Stimulated activated CD8-positive, alpha-beta memory T cell treated with anti-CD3 and anti-CD28 coated beads, Interleukin-2, amount 100 ng/mL, for 48 hours (primary cell): ENCODE measurements around the gene ARF6.

Experiments used
- DNase-seq, 2 donors: peaks; one replicate each; pipeline ENCODE4 v3.0.0-alpha.2; 2020; ENCODE audit warnings: low read depth in 2 of 2

ARF6 gene

DNA sequence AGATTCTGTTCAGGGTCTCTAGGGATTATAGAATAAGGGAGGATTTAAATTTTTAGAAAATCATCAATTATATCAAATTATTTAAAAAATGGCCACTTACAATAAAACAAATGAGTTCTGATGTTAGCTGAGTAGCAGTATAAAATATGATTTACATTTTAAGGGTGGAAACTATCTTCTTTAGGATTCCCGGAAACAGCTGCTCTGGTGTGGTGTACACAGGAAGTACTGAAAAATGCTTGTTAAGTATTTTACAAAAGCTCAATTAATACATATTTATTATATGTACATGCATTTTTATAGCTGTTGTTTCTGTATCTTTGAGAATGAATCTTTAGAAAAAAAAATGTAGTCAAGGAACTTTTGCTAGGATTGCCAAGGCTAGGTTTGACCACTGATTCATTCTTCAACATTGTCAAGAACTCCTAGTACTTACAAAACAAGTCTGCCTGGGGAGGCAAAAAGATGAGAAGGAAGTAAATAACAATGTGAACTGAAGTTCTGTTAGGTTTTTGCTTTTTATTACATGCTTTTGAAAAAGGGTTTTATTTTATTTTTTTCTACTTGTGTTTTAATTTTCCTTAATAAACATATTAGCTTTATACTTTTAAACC is 48.0 kb downstream of the ARF6 start:
- DNase-seq: no peak

DNA sequence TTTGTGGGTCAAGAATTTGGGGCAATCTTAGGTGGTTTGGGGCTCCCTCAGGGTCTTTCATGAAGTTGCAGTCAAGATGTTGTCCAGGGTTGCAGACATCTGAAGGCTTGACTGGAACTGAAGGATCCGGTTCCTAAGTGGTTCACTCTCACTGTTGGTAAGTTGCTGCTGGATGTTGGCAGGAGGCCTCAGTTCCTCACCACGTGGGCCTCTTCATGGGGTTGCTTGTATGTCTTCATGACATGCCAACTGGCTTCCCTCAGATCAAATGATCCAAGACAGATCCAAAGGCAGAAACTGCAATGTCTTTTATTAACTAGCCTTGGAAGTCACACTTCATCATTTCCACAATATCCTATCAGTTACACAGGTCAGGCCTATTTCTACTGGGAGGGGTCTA is 49.2 kb downstream of the ARF6 start:
- DNase-seq: no peak

DNA sequence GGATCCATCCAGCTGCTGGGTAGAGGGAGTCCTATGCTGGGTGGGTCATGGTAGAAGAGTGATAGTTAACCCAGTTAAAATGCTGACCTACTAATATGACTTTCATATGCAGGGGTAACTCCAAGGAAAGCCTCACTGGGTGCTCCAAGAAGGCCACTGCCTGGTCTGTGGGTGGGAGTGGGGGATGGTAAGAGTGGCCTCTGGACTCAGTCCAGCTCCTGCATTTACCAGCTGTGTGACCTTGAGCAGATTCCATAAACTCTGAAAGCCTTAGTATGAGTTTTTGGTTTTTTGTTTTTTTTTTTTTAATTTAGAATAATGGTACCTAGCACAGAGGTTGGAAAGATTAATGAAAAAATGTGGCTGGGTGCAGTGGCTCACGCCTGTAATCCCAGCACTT is 51.6 kb downstream of the ARF6 start:
- DNase-seq: no peak

DNA sequence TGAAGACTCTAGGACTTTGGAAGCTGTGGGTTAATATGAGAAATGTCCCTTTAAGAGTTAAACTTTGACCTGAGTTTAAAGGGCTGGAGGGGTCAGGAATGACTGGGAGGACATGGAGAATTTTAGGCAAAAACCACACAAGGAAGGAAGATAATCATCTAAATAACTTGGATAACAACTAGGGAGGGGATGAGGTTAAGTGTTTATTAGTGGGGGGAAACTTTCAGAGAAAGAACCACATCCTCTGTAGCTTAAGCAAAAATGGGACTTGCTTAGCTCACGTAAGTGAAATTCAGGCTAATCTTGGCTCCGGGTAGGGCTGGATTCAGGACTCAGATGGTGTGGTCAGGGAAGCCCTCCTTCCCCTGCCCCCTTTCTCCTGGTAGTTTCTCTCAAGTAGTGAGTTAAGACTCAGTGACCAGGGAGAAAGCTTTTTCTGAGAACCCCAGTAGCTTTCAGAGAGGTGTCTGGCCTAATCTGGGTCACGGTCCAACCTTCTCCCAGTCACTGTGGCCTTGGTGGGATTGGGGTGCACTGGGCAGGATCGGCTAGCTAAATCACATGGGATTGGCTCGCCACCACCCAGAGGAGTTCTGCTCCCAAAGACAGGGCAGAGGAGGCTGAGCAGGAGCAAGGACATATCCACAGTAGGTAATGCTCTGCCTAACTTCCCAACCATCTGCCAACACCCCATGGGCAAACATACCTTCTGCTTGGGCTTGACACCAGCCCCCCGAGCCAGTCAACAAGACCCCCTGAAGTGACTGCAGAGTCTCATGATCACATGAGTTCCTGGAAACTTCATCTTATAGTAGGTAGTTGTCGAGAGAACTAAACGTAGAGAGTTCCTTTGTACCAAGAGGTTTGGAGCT is 52.8 kb downstream of the ARF6 start:
- DNase-seq: no peak
